HG02763 (cell line): ENCODE measurements around the gene CTTNBP2NL.

ENCODE experiments used
- ATAC-seq: cut with Tn5 transposase; IDR thresholded peaks from one replicate; pipeline ENCODE4 v1.9.1; 2021; ENCODE audit warnings: mild to moderate bottlenecking, moderate library complexity; ENCODE audit not compliant: unreplicated experiment

CTTNBP2NL gene, protein sequence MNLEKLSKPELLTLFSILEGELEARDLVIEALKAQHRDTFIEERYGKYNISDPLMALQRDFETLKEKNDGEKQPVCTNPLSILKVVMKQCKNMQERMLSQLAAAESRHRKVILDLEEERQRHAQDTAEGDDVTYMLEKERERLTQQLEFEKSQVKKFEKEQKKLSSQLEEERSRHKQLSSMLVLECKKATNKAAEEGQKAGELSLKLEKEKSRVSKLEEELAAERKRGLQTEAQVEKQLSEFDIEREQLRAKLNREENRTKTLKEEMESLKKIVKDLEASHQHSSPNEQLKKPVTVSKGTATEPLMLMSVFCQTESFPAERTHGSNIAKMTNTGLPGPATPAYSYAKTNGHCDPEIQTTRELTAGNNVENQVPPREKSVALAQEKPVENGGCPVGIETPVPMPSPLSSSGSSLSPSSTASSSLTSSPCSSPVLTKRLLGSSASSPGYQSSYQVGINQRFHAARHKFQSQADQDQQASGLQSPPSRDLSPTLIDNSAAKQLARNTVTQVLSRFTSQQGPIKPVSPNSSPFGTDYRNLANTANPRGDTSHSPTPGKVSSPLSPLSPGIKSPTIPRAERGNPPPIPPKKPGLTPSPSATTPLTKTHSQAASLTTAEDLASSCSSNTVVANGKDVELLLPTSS

DNA sequence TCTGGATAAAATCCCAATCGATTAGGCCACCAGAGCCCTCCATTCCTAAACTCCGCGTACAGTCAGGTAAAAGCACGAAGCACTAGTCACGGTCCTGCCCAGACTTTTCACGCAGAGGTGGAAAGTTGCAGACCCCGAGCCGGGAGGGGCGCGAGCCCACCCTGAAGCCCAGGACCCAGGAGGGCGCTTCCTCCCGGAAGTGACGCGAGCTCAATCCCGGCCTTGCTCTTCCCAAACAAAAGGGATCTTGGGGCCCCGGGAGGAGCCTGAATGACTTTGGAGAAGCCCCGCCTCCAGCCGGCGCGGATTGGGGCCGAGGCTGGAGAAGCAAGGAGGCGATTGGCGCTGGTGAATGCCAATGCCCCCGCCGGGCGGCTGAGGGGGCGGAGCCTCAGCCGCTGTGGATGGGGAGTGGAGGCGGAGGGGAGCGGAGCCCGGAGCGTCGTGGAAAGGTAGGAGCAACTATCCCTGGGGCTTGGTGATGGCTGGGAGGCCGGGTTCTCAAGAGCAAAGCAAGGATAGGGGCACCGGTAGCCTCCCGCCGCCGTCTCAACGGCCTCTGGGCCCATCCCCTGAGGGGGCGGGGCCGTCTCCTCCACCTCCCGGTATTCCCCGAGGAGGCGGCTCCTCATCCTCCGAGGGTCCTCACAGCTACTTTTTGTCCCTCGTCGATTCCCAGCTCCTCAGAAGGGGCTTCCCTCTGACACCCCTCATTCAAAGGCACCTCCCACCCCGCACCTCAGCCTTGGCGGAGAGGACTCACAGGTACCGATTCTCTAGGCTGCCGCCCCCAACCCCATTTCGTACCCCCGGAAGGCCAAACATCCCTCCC, at the start of gene CTTNBP2NL:
TSS of gene CTTNBP2NL (plus strand) at position 394 of the 832 bp plus-strand sequence. CDS start 19,952 bp downstream, outside the sequence.
- ATAC-seq, result peak; percentile 78

DNA sequence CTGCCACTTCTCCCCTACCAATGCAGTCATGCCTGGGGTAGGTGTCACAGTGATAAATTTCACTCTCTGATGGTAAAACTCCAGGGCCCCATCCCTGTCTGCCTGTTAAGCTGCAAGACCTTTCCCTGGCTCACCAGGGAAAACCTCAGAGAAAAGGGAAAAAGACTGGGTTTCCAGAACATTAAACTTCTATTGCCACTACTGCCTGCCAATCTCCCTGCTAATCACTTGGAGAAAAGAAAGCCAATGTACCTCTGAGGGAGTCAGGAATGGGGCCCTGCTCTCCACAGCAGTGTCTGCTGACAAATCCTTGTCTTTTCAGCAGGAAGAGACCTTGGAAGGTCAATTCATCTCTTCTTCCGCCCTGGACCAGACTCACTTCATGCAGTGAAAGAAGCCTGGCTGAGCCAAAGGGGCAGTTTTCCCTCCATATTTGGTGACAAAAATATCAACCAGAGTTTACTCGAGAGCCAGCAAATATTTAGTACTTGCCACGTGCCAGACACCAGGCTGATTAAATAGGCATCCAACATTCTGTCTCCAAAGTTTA, 49.1 kb upstream of the CTTNBP2NL start:
- no peak for ATAC-seq

DNA sequence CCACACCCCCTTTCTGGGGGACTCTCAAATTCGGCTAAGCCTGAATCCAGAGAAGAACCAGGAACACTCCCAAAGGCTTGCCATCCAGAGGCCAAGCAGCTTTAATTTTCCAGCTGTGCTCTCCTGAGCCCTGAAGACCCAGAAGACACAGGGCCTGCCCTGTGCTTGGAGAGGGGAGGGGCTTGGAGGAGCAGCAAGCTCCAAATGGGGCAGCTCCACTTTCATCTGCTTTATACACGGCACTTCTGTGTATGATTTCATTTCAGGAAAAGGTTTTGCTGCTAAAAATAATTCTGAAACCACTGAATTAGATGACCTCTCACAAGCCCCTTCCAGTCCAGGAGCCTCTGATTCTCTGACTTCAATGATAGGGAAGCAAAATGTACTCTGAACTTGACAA, 39.2 kb upstream of the CTTNBP2NL start:
- ATAC-seq, result no peak

DNA sequence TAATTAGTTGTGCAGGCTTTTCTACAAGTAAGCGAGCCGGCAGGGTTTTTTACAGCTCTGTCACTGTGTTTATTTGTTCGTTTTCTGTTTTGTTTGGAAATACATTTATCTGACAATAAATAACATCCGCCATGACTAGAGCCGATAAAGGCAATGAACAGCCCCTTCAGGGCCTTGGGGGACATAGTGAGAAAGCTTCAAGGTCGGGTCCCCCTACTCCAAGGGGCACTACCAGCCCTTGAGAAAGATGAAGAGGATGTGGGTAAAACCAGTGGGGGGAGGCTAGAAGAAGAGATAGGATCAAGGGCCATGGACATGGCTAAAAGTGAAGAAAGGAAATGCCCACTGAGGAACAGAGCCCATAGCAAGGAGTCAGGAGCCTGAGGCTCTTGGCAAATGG, 38.5 kb upstream of the CTTNBP2NL start:
- ATAC-seq, result no peak

DNA sequence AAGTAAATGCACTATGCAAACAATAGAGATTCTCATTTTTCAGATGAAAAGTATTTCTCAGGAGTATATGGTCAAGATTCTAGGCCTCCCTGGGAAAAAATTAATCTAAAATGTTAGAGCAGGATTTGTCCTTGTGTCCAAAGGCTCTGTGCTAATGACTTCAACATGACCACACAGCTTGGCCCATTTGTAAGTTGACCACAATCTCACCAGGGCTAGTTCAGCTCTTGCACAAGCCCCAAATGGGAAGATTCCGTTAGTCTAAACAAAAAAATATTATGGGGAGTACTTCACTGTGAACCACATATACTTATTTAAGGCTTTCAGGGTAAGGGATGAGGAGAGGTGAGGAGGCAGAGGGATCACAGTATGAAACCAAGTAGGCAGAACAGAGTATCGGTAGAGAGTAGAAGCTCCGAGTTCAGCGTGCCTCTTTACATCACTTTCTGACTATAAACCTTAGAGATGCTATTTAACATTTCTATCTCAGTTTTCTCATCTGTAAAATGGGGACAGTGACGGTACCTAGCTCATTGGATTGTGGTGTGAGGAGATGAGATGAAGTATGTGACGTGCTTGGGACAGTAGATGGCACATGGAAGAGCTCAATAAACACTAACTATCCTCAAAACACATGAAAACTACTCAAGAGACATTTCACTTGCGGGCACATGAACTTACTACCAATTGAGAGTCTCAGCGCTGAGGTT, 37.8 kb upstream of the CTTNBP2NL start:
- ATAC-seq, result no peak

DNA sequence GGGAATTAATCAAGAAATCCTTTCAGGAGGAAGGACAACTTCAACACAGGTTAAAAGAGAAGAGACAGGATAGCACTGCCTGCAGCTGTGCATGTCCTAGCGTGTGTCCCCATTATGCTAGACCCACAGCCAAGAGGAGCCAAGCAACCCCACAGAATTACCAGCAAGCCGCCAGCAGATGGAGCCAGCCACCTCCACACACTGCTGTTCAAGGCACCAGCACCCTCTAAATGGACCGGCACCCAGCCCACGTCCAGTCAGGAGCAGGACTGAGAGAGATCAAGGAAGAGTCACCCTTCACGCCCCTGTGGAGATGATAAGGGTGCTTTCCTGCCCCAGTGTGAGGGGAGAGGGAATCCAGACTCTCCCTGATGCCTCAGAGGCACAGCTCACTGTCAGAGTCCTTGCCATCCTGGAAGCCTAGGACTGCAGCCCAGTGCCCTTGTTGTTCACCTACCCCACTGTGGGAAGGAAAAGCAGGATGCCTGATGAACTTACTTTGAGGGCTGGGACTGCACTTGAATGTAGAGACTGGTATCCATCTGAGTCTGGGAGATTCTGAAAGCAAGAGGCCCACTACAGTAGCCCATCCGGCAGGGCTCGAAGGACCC, 37.1 kb upstream of the CTTNBP2NL start:
- ATAC-seq, result no peak

DNA sequence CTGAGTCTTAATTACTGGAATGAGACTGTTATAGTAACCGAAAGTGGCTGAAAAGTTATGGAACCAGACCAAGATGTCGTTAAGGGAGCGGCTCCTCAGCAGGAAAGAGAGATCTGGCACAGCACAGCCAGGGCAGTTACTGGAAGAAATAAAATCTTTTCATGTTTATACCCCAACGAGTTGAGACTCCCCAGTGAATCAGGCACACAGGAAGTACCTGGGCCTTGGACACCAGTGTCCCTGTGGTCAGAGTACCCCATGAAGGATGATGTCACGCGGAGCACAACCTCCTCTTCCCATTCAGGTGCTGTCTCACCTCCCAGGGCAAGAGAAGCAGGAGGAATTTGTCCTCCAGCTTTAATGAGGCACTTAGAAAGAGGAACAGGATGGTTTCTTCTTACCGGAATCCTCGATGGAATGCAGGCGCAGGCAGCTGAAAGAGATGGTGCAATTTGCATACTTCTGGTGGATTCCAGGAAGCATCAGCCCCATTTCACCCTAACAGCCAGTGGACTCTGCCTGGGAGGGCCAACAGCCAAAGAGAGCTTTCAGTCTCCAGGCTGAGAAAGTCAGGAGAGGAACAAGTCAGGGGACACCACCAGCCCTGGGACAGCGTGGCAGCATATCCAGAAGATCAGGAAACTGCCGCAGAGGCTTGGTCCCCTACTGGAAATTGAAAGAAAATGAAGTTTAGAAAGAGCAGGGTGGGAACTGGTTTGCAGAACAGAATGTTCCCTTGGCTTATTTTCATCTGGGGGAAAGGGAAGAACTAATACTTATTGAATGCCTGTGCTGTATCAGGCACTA, 35.9 kb upstream of the CTTNBP2NL start:
- ATAC-seq, result no peak

DNA sequence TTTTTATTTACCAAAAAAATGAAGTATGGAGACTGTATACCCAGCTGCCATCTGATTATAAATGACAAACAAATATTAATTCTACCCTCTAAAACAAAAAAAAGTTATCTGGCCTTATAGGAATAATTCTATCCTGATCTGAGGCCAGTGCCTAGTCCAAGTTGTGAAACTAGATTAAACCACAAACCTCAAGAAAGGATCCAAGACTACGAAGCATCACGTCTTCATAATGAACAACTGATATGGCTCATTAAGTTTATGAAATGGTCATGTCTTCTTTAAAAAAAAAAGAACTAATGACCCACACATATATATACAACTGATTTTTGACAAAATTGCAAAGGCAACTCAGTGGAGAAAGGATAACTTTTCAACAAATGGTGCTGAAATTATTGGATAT, 32.4 kb upstream of the CTTNBP2NL start:
- ATAC-seq, result no peak

DNA sequence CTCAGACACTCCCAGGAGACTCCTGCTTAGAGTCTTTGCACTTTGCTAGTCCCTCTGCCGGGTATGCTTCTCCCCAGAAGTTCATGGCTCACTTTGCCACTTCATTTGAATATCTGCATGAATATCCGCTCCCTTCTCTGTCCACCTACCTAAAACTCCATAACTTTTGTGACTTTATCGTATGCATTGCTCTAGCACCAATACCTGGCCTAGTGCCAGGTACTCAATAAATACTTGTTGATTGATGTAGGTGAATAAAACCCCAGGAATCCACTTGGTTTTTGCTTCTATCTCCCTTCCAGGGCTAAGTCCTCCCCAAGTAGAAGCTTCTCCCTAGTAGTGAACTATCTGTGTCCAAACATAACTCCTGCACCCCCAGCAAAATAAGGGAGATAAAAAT, 27.8 kb upstream of the CTTNBP2NL start:
- ATAC-seq, result no peak

DNA sequence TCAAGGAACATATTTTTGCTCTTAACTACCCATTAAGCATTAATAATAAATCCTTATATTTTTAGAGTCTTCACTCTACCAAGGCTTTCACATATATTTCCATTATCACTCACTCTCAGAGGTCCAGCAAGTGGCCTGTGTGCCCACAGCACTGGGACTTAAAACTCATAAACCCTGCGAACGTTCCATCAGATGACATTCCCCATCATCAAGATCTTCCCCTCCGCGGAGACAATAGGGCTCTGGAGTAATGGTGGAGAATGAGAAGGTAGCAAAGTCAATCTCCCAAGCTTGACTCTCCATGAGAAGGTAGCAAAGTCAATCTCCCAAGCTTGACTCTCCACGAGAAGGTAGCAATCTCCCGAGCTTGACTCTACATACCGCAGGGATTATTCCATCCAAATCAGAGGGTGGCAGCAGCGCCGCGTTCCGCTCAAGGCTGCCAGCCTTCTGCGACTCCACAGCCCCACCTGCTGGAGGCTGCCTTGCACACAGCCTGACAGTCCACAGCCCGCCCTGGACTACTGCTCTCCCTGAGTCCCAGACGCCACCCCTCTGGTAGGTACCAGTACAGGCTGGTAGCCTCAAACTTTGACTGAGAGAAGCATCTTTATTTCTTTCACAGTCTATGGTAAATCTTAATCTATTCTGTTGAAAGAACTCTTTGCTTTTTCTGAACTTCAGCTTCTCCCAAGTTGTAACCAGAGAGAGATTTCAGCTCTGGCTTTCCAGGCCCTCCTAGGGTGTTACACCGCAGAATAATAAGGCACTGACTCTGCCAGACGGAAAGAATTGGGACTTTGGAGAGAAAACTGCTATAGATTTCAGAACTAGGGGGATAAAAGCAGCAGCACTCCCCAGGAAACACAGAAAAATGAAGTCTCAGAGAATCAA, 26.4 kb upstream of the CTTNBP2NL start:
- ATAC-seq, result peak; percentile 96

DNA sequence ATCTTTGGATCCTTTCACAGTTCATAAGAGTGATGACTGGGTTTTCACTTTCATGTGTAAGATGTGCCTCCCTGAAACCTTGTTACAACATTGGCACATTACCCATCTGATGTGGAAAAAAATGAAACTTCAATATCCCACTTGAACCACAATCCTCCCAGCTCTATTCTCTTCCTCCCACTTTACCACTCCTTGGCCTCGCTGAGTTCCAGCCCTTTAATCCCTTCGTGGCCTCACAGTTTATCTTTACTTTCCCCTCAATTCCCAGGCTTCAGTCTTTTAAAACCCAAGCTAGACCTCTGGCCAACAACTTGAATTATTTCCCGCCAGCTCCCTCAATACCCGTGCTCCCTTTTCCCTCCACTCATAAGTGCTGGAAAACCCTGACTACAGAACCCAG, 25.0 kb upstream of the CTTNBP2NL start:
- no peak for ATAC-seq

DNA sequence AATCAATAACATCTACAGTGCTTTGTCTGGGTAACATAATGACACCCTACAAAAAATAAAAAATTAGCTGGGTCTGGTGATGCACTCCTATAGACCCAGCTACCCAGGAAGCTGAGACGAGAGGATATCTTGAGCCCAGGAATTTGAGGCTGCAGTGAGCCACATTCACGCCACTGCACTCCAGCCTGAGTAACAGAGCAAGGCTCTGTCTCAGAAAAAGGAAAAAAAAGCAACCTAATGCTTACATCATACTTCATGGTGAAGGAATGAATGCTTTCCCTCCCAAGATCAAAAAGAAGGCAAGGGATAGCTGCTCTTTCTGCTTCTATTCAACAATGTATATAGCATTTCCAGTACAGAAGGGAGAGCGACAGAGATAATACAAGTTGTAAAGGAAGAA, 24.2 kb upstream of the CTTNBP2NL start:
- no peak for ATAC-seq

DNA sequence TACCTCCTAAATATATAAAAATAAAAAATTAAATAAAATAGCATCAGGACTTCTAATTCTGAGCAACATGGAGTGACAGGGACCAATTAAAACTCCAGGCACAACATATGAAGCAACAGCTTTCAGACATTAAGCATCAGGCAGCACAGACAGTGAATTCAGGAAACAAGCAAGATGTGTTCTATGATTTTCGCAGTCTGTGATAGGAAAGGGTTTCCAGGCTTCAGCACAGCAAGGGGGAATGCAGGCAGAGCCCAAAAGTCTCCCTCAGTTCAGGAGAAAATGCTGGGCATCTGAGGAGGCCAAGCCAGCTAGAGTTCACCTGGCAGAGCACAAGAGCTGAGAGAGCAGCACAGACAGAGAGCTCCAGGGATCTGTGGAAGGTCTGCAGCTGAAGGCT, 22.2 kb upstream of the CTTNBP2NL start:
- ATAC-seq, result no peak

DNA sequence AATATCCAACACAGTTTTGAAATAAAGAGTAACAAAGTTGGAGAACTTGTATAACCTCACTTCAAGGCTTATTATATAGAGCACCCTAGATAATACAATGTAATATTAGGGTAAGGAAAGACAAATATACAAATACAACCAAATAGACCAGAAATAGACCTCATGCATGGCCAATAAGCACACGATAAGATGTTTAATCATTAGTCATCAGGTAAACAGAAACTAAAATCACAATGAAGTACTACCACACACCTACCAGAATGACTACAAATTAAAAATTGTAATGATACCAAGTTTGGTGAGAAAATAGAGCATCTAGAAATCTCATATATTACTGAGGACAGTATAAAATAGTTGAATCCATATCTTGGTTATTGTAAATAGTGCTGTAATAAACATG, 20.3 kb upstream of the CTTNBP2NL start:
- ATAC-seq, result no peak

DNA sequence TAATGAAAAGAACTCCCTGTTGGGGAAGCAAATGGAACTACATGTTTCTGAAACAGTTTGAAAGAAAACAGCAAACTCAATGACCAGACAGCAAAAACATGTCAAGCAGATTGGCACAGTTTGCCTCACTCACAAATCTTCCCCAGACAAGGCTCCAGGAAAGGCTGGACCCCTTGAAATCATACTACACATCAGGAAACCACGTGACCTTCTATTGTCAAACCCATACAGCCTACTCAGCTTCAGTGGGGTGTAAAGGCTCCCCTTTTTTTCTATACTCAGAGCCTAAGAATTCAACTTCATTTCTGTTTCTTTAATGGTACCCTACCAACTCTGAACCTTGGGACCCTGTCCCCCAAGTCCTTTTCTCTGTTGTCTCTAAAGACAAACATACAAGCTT, 15.7 kb upstream of the CTTNBP2NL start:
- no peak for ATAC-seq

DNA sequence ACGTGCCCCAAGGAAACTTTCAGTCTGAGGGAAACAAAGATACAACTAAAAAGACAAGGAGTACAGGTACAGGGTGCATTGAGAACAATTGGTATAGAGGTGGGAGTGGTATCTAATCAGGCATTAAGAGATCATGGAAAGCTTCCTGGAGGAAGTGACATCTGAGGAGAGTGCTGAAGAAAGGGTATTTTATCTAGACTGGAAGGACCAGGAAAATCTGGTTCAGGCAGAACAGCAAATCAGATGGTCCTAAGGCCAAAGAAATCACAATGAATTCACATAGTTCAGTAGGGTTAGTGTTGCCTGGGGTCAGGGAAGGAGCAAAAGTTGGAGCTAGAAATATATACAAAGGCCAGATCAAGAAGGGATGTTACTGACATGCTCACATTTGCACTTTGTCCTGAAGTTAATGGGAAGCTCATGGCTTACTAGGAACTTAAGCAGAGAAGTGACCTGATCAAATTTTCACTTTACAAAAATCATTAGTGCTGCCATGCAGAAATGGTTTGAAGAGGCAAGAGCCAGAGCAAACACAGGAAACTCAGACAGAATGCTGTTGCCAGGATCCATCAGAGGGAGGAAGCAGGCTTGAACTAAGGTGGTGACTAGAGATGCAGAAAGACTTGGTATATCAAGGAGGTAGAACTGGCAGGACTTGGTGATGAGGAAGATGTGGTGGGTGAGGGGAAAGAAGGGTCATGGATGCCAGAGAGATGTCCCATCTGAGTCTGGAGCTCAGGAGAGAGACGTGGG, 14.5 kb upstream of the CTTNBP2NL start:
- ATAC-seq, result no peak

DNA sequence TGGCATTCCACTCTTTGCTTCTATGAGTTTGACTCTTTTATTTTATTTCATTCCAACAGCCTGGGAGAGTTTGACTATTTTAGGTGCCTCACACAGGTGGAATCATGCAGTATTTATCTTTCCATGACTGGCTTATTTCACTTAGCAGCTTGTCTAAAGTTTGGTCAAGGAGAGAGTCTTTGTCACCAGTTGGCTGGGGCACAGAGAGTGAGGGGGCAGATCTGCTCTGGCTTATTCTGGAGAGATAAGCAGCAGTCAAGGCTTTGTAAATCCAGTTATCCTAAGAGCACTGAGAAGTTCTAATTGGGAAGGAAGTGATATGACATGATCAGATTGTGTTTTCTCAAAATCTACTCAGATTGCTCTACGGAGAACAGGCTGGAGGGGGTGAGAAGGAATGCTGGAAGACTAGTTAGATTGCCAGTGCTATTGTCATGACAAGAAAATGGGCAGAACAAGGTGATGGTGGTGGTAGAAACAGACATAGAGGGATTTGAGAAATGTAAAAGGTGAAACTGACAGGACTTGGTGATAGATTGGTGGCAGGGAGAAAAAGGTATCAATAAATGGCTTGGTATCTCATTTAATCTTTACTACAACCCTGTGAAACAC, 12.1 kb upstream of the CTTNBP2NL start:
- no peak for ATAC-seq
